Ascending aorta (tissue), 2 donors: Measurements from ENCODE around the gene SLC7A4. TPM values are rescaled to one million over a fixed set of nuclear protein-coding genes. Genes with fewer than 3 reads are reported as not detected.
A peak's percentile ranks its signal among the peaks of the same experiment; 100 is the strongest.

Experiments
- DNase-seq, 2 donors: peaks; one replicate each; pipeline ENCODE4 v3.0.0-alpha.2; 2019; ENCODE audit warnings: low spot score in 2 of 2
- H3K27ac ChIP-seq, 2 donors: fragments of 200-600 bp; sonication (generic); one replicate each; pipeline ENCODE4 v1.5.1; 2016 to 2017; ENCODE audit warnings: mild to moderate bottlenecking in 1 of 2
- H3K27me3 ChIP-seq: fragments of 200-600 bp; sonication (generic); one replicate; pipeline ENCODE4 v1.5.1; 2017
- H3K36me3 ChIP-seq, 2 donors: fragments of 200-600 bp; sonication (generic); one replicate each; pipeline ENCODE4 v1.5.1; 2016
- H3K4me1 ChIP-seq, 2 donors: fragments of 200-600 bp; sonication (generic); one replicate each; pipeline ENCODE4 v1.5.1; 2016 to 2017; ENCODE audit warnings: mild to moderate bottlenecking in 1 of 2
- H3K4me3 ChIP-seq, 2 donors: fragments of 200-600 bp; sonication (generic); one replicate each; pipeline ENCODE4 v1.5.1; 2016 to 2017; ENCODE audit warnings: mild to moderate bottlenecking in 1 of 2
- H3K9me3 ChIP-seq, 2 donors: fragments of 200-600 bp; sonication (generic); one replicate each; pipeline ENCODE4 v1.5.1; 2016
- intact Hi-C: fragments of 100-400 bp; cut with DNase I; formaldehyde crosslinking; loops from one replicate; pipeline ENCODE4 v1.15.1; 2023
- total RNA-seq: library from RNA; depleted of rRNA; stranded (reverse); fragments of >200 nt; gene quantifications from one replicate; pipeline ENCODE4 v1.1.0, GENCODE V29; 2016
- TF ChIP-seq, protein P1 (sequence below), 3 experiments: fragments of 200-600 bp in 2 of 3; fragments of 450-650 bp in 1 of 3; sonication (generic) in 2 of 3; IDR thresholded peaks; one replicate each; pipeline ENCODE4 v1.5.1; 2016 to 2019; ENCODE audit warnings: antibody characterized with exemption in 3 of 3, mild to moderate bottlenecking in 1 of 3, moderate library complexity in 1 of 3

The SLC7A4 gene
- total RNA-seq, 1 donor from 2014 or later: 20.4 TPM

DNA sequence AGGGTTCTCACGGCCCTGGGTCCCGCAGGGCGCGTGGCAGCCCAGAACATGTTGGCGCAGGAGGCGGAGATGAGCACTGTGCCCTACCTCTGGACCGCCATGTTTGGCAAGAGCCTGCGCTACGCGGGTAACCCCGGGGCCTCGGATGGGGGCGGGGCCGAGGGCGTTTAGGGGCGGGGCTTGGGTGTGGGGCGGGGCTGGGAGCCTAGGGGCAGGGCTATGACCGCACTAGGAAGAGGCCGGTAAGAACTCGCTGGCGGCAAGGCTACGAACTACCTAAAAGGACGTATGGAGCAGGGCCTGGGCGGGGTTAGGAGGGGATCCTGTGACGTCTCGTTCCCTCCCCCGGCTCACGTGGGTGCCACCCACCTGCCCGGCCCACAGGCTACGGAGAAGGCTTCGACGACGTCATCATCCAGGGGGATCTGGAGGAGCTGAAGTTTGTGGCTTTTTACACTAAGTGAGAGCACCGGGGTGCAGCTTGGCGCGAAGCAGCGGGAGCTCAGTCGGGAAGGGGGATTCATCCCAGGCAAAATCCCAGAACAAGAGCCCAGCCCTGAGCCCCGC, 53.0 kb downstream of the SLC7A4 start:
- Histone ChIP-seq H3K9me3 (no peaks in the 10 kb centered on the region), H3K4me3 (peak overlapping the region in 1 of 2 donors; percentile 27), H3K36me3 (no peaks in the 10 kb centered on the region), H3K27ac (no peak overlapping the region), H3K27me3 (no peaks in the 10 kb centered on the region), H3K4me1 (peaks cover 11 to 23% of the 10 kb centered on the region in 2 donors)
- TF ChIP-seq, protein P1, sequence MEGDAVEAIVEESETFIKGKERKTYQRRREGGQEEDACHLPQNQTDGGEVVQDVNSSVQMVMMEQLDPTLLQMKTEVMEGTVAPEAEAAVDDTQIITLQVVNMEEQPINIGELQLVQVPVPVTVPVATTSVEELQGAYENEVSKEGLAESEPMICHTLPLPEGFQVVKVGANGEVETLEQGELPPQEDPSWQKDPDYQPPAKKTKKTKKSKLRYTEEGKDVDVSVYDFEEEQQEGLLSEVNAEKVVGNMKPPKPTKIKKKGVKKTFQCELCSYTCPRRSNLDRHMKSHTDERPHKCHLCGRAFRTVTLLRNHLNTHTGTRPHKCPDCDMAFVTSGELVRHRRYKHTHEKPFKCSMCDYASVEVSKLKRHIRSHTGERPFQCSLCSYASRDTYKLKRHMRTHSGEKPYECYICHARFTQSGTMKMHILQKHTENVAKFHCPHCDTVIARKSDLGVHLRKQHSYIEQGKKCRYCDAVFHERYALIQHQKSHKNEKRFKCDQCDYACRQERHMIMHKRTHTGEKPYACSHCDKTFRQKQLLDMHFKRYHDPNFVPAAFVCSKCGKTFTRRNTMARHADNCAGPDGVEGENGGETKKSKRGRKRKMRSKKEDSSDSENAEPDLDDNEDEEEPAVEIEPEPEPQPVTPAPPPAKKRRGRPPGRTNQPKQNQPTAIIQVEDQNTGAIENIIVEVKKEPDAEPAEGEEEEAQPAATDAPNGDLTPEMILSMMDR (IDR thresholded peaks at IDR 0.05): no peak
- intact Hi-C loops: no loop called here
- DNase-seq: peak; percentile 26 to 80

Other genes with a start within 250 kb of the SLC7A4 start
- gene PI4KA, start 173.8 kb downstream of the SLC7A4 start, total RNA-seq: 150 TPM
- 24.6 TPM for gene SNAP29, start 173.6 kb downstream of the SLC7A4 start, total RNA-seq
- 21.2 TPM for gene CRKL, start 115.2 kb downstream of the SLC7A4 start, total RNA-seq
- gene AIFM3, start 65.3 kb downstream of the SLC7A4 start, total RNA-seq: not detected
- 72.8 TPM for gene LZTR1, start 50.3 kb downstream of the SLC7A4 start, total RNA-seq
- 37.9 TPM for gene THAP7, start 30.4 kb downstream of the SLC7A4 start, total RNA-seq
- gene P2RX6, start 17.4 kb downstream of the SLC7A4 start, total RNA-seq: not detected
- gene LRRC74B, start 13.4 kb upstream of the SLC7A4 start, total RNA-seq: 2.6 TPM